ENCODE data around the gene MYT1. TPM values are rescaled to one million over a fixed set of nuclear protein-coding genes. Genes with fewer than 3 reads are reported as not detected.
"Not testable (repeated sequence)": the region's sequence is repeated elsewhere in the genome, so short reads cannot be mapped to it uniquely, and the experiment has no call there.

MYT1 gene
- total RNA-seq, 1 donor from 2014 or later, result not detected

GRCh38 chr20:64119301-64119680 is 45.0 kb upstream of the MYT1 start:
- ATAC-seq (no peak), DNase-seq (peak; percentile 24)
- intact Hi-C loops (cut with DNase I), result no loop called here

DNA sequence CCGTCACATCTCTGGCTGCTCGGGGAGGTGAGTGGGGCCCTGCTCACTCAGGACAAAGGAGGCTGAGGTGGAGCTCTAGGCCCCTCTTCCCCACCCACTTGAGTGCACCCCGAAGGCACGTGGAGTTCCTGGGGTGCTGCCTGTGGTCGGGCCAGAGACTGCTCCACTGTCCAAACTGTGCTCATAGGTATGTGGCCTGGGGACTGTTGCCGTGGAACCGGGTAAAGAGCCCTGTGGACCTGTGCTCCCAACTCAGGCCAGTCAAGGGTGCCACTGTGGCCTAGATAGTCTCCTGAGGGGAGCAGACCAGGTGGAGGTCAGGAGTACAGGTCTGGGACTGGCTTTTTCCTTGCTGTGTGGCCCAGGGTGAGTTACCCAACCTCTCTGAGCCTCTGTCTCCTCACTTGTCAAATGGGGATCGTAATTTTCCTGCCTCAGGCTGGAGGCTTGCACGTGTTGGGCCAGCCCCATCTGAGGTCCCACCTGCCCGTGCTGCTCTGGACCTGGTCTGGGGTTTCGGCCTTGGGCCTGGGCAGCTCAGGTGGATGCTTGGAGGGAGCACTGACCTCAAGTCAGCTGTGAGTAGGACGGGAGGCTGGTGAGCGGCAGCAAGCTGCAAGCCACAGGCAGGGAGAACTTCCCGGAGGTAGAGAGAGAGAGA is 44.4 kb upstream of the MYT1 start:
- Histone ChIP-seq H3K36me3 (no peaks in the 10 kb centered on the region), H3K27me3 (ENCODE audit: low read depth) (peaks cover 19% of the 10 kb centered on the region), H3K9me3 (no peaks in the 10 kb centered on the region), H3K27ac (no peak overlapping the region), H3K4me3 (no peak overlapping the region), H3K4me1 (peaks cover 8% of the 10 kb centered on the region)
- DNase-seq, result peak; percentile 37
- peak; percentile 25 to 28 for ATAC-seq
- intact Hi-C loops (cut with DNase I), result no loop called here
- TF ChIP-seq, protein P1, sequence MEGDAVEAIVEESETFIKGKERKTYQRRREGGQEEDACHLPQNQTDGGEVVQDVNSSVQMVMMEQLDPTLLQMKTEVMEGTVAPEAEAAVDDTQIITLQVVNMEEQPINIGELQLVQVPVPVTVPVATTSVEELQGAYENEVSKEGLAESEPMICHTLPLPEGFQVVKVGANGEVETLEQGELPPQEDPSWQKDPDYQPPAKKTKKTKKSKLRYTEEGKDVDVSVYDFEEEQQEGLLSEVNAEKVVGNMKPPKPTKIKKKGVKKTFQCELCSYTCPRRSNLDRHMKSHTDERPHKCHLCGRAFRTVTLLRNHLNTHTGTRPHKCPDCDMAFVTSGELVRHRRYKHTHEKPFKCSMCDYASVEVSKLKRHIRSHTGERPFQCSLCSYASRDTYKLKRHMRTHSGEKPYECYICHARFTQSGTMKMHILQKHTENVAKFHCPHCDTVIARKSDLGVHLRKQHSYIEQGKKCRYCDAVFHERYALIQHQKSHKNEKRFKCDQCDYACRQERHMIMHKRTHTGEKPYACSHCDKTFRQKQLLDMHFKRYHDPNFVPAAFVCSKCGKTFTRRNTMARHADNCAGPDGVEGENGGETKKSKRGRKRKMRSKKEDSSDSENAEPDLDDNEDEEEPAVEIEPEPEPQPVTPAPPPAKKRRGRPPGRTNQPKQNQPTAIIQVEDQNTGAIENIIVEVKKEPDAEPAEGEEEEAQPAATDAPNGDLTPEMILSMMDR (IDR thresholded peaks at IDR 0.05), result no peak

More at GRCh38 chr20:64119301-64119680, 45.0 kb upstream of the MYT1 start:
- H3K27me3 ChIP-seq (ENCODE audit: low read depth), result peaks cover 17% of the 10 kb centered on the region
- TF ChIP-seq, protein P1 (IDR thresholded peaks at IDR 0.05), result no peak
- no peaks in the 10 kb centered on the region for H3K9me3 ChIP-seq
- no peak overlapping the region for H3K27ac ChIP-seq
- H3K4me1 ChIP-seq, result peaks cover 8% of the 10 kb centered on the region
- no peak overlapping the region for H3K4me3 ChIP-seq
- no peaks in the 10 kb centered on the region for H3K36me3 ChIP-seq

DNA sequence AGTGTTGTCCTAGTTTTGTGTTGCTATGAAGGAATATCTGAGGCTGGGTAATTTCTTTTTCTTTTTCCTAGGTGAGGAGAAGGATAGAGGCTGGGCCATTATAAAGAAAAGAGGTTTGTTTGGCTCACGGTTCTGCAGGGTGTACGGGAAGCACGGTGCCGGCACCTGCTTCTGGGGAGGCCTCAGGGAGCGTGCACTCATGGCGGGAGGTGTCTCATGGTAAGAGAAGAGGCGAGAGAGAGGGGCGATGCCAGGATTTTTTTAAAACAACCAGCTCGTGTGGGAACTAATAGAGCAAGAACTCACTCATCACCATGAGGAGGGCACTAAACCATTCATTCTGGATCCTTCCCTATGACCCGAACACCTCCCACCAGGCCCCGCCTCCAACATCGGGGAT is 42.7 kb upstream of the MYT1 start:
- Histone ChIP-seq H3K27ac (no peak overlapping the region), H3K4me3 (no peak overlapping the region), H3K36me3 (no peaks in the 10 kb centered on the region), H3K9me3 (no peaks in the 10 kb centered on the region), H3K27me3 (ENCODE audit: low read depth) (peaks cover 22% of the 10 kb centered on the region), H3K4me1 (peaks cover 8% of the 10 kb centered on the region)
- ATAC-seq, result no peak
- TF ChIP-seq, protein P1 (IDR thresholded peaks at IDR 0.05), result no peak
- DNase-seq, result no peak
- intact Hi-C loops (cut with DNase I), result no loop called here

- DNase-seq; H3K9me3 ChIP-seq; H3K36me3 ChIP-seq; ATAC-seq; H3K4me1 ChIP-seq; H3K27ac ChIP-seq; H3K4me3 ChIP-seq; intact Hi-C loops (cut with DNase I): not testable (repeated sequence)
- peaks cover 22% of the 10 kb centered on the region for H3K27me3 ChIP-seq (ENCODE audit: low read depth)
These were observed 41.3 kb upstream of the MYT1 start for GRCh38 chr20:64122927-64123326.

GRCh38 chr20:64123517-64123916 is 40.7 kb upstream of the MYT1 start:
- H3K36me3 ChIP-seq; H3K9me3 ChIP-seq; intact Hi-C loops (cut with DNase I); H3K27ac ChIP-seq; ATAC-seq; H3K4me3 ChIP-seq; DNase-seq; H3K4me1 ChIP-seq: not testable (repeated sequence)
- H3K27me3 ChIP-seq (ENCODE audit: low read depth), result peaks cover 22% of the 10 kb centered on the region

DNA sequence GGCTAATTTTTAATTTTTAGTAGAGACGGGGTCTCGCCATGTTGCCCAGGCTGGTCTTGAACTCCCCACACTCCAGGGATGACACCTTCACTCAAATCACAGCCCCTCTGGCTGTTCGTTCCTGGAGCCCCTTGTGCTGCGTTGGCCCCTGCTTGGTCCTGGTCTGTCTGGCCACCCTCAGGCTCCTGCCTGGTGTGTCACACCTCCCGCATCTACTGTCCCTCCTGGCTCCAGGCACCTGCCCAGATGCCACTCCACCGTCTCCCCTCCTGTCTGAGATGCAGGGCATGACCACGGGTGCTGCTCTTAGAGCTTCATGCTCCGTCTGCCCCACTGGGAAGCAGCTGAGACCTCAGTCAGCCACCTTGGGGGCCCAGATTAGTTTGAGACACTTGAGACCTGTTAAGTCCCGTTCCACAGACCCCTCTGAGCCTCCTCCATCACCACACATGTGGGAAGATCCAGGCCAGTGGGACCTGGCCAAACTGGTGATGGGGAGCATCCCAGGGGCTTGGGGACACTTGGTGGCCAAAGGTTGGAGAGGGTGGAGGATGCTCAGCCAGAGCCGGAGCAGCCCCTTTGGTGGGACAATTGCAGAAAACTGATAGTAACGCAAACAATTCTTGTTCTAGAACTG is 35.0 kb upstream of the MYT1 start:
- DNase-seq (peak; percentile 18), ATAC-seq (no peak)
- intact Hi-C loops (cut with DNase I), result no loop called here
- no peak overlapping the region for H3K27ac ChIP-seq
- H3K9me3 ChIP-seq, result no peaks in the 10 kb centered on the region
- H3K4me1 ChIP-seq, result no peaks in the 10 kb centered on the region
- peaks cover 18% of the 10 kb centered on the region for H3K27me3 ChIP-seq (ENCODE audit: low read depth)
- no peaks in the 10 kb centered on the region for H3K36me3 ChIP-seq
- TF ChIP-seq, protein P1 (IDR thresholded peaks at IDR 0.05), result no peak
- no peak overlapping the region for H3K4me3 ChIP-seq

Measured in lower lobe of right lung (tissue), 2 donors.